Mammary epithelial cell (primary cell): Measurements from ENCODE around the gene STAM2.

ENCODE experiments used
- CTCF ChIP-seq, 2 donors: IDR thresholded peaks in 1 of 2; conservative IDR thresholded peaks in 1 of 2; 2 replicates each; pipeline ENCODE4 v1.5.1; 2011 to 2012; ENCODE audit warnings: inconsistent platforms in 2 of 2, low read length in 2 of 2, mild to moderate bottlenecking in 2 of 2, control low read depth in 1 of 2, low read depth in 1 of 2; ENCODE audit not compliant: insufficient read depth in 1 of 2; ENCODE audit errors: extremely low read depth in 1 of 2
- EZH2 ChIP-seq: IDR thresholded peaks from 2 replicates; pipeline ENCODE4 v1.6.1; 2012; ENCODE audit warnings: low read length, inconsistent platforms, borderline replicate concordance

GRCh38 chr2:152075461-152076050 lies 100.0 kb downstream of the STAM2 start:
- TF ChIP-seq CTCF (conservative IDR thresholded peaks at IDR 0.05 in 1 of 2, IDR thresholded peaks at IDR 0.05 in 1 of 2; ENCODE audit: extremely low read depth in 1 of 2, insufficient read depth in 1 of 2, low read depth in 1 of 2, low read length in 2 of 2) (no peak), EZH2 (no peak)
